ENCODE measurements around the gene CETN1.

The CETN1 gene

GRCh38 chr18:631560-631959, 51.4 kb downstream of the CETN1 start:
- TF ChIP-seq POLR2AphosphoS5 (IDR thresholded peaks at IDR 0.05; ENCODE audit: low read depth, low read length) (no peak), POLR2A (IDR thresholded peaks at IDR 0.05; ENCODE audit: low read depth, low read length) (no peak), TAF1 (IDR thresholded peaks at IDR 0.05; ENCODE audit: borderline replicate concordance, low read depth, low read length) (no peak)
- no peak for DNase-seq (ENCODE audit: insufficient read length)
- no peak for FAIRE-seq
